HL-60 (cell line): ENCODE results near the gene AMER2.

Experiments
- DNase-seq, 2 experiments: peaks; one replicate each; pipeline ENCODE4 v3.0.0-alpha.2; 2010 to 2020; ENCODE audit warnings: low read depth in 1 of 2, low spot score in 1 of 2
- H3K27ac ChIP-seq: fragments of 250-450 bp; sonication (Bioruptor Pico); replicated peaks from 2 replicates; pipeline ENCODE4 v1.5.1; 2020; ENCODE audit warnings: mild to moderate bottlenecking, moderate library complexity
- H3K27me3 ChIP-seq: fragments of 250-450 bp; sonication (Bioruptor Pico); 2 replicates; pipeline ENCODE4 v1.5.1; 2021; ENCODE audit warnings: mild to moderate bottlenecking, moderate library complexity; ENCODE audit not compliant: insufficient read depth, poor library complexity, severe bottlenecking
- H3K4me3 ChIP-seq: replicated peaks from 2 replicates; pipeline ENCODE4 v1.5.1; 2011; ENCODE audit warnings: mild to moderate bottlenecking, control low read depth, low read length; ENCODE audit not compliant: insufficient read depth
- CTCF ChIP-seq: IDR thresholded peaks from one replicate; pipeline ENCODE4 v1.5.1; 2011; ENCODE audit warnings: low read length, control low read depth, inconsistent platforms; ENCODE audit not compliant: insufficient read depth
- GABPA ChIP-seq: IDR thresholded peaks from 2 replicates; pipeline ENCODE4 v1.6.1; 2012; ENCODE audit warnings: low read depth
- POLR2AphosphoS5 ChIP-seq: IDR thresholded peaks from 2 replicates; pipeline ENCODE4 v1.6.1; 2012; ENCODE audit warnings: low read depth
- REST ChIP-seq: IDR thresholded peaks from 2 replicates; pipeline ENCODE4 v1.6.1; 2012; ENCODE audit warnings: low read depth; ENCODE audit not compliant: insufficient replicate concordance
- SPI1 ChIP-seq: IDR thresholded peaks from 2 replicates; pipeline ENCODE4 v1.6.1; 2012; ENCODE audit warnings: low read depth, mild to moderate bottlenecking, borderline replicate concordance

AMER2 gene

GRCh38 chr13:25112695-25113255 is 59.3 kb downstream of the AMER2 start:
- H3K27me3 ChIP-seq = peaks cover 21% of the 10 kb centered on the region
- no peak overlapping the region for H3K27ac ChIP-seq
- no peak for TF ChIP-seq POLR2AphosphoS5
- TF ChIP-seq GABPA = no peak
- TF ChIP-seq REST = no peak
- TF ChIP-seq CTCF = no peak
- no peak for TF ChIP-seq SPI1
- DNase-seq = no peak
- no peak overlapping the region for H3K4me3 ChIP-seq
